ENCODE measurements around the gene LAYN.

- TF ChIP-seq, protein P1, sequence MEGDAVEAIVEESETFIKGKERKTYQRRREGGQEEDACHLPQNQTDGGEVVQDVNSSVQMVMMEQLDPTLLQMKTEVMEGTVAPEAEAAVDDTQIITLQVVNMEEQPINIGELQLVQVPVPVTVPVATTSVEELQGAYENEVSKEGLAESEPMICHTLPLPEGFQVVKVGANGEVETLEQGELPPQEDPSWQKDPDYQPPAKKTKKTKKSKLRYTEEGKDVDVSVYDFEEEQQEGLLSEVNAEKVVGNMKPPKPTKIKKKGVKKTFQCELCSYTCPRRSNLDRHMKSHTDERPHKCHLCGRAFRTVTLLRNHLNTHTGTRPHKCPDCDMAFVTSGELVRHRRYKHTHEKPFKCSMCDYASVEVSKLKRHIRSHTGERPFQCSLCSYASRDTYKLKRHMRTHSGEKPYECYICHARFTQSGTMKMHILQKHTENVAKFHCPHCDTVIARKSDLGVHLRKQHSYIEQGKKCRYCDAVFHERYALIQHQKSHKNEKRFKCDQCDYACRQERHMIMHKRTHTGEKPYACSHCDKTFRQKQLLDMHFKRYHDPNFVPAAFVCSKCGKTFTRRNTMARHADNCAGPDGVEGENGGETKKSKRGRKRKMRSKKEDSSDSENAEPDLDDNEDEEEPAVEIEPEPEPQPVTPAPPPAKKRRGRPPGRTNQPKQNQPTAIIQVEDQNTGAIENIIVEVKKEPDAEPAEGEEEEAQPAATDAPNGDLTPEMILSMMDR (IDR thresholded peaks at IDR 0.05; ENCODE audit: poor library complexity): no peak
- no peak for TF ChIP-seq EZH2phosphoT487 (IDR thresholded peaks at IDR 0.05; ENCODE audit: low read depth, severe bottlenecking, unreplicated experiment)
Measured at GRCh38 chr11:111581341-111581740, 40.8 kb downstream of the LAYN start.
